ENCODE data around the gene ARHGAP18.

The ARHGAP18 gene

DNA sequence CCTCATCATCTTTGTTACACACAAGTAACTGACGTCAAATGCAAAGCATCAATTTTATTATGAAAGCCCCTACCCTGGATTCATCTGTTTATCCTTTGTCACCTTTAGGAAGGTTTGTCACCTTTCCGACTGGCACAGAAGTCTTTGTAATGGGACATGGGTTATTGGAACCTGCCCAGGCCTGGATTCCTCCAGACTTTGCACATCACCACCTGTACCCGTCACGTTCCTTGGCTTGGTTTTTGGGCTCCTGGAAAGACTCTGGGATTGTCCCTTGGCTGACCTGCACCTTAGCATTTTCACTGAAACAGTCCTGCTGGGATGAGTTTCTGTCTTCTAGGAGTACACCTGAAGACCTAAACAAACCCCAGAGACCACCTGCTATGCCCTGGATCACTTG, 15.4 kb upstream of the ARHGAP18 start:
- no peak for DNase-seq (ENCODE audit: low read depth)

DNA sequence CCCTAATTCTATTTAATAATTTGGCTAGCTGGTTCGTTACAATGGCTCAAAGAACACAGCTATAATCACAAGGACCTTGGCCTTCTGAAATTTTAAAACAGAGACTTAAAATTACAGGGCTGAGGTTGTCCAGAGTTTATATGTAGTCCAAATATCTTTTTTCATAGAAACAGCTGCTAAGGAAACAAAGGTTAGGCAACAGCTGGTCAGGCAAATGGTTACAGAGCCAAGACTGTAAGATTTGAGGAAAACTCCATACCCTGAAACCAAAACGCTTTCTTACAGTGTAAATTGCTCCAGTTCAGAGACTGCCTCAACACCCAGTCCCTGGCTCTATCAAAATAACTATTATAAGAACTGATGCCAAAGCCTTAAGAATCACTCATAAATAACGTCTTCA, 9.7 kb upstream of the ARHGAP18 start:
- no peak for DNase-seq (ENCODE audit: low read depth)

DNA sequence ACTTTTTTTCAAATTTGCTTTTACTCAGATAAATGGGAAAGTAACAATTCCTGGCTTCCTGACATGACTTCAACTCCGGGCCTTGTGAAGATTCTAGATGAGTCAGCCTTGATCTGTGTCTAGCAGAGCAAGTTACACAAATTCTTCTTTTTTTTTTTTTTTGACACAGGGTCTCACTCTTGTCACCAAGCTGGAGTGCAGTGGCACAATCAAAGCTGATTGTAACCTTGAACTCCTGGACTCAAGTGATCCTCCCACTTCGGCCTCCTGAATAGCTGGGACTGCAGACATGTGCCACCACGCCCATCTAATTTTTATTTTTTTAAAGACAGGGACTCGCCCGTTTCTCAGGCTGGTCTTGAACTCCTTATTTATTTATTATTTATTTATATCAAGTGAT, 7.3 kb upstream of the ARHGAP18 start:
- DNase-seq (ENCODE audit: low read depth): no peak

DNA sequence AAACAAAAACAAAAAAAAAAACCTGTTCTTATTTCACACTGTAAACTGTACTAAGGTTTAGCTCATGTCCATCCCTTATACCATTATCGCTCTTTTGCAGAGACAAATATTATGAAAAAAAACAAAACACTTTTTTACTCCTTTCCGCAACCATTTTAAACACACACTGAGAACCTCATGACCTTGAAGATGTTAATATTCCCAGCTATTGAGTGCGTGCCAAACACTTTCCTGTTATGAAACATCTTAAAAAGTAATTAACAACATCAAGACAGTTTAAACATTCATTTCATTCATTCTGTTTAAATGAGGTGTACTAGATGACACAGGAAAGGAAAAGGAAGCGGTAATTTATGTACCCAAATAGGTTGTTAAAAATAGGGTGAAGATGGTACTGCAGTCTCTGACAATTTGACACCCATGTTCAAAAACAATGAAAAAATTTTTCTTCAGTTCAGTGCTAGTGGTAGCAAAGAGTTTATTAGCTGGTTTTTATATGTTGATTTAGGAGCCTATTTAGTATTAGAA, 3.9 kb upstream of the ARHGAP18 start:
- no peak for DNase-seq (ENCODE audit: low read depth)

DNA sequence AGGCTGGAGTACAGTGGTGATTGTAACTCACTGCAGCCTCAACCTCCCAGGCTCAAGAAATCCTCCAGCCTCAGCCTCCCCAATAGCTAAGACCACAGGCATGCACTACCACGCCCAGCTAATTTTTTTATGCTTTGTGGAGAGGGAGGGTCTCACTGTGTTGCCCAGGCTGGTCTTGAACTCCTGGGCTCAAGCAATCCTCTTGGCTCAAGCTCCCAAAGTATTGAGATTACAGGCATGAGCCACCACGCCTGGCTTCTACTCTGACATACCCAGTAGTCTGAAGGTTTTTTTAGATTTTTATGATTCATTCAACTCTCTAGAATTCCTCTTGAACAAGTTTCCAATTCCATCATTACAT, 1.3 kb upstream of the ARHGAP18 start:
- DNase-seq (ENCODE audit: low read depth): no peak

DNA sequence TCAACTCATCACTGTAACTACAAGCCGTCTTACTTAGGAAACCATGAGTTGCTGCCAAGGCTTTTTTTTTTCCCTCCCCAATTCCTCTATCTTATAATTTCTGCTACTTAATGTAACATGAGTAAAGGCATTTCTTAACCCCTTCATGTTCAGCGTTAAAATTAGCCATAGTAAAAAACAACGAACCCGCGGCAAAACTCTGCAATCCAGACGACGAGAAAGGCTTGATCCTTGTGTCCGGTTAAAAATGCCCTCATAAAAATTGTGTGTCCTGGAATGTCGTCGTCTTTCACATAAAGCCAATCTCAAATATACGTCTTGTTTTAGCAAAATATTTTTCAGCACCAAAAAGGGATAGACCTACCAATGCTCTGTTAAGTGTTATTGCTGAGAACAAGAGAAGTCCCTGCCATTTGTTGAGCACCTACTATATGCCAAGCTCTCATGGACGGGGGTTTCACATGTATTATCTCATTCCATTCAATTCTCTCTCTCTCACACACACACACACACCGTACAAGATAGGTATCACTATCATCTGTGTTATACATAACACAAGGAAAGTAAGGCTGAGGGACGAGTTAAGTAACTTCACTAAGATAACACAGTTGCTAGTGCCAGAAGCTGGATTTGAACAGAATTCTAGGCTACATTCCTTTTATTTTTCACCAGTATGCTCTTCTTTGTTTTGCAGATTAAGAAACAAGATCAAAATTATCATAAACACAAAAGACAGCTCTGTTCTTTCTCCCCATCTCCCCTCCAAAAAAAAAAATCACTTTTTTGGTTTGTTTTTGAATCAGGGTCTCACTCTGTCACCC, 683 bp upstream of the ARHGAP18 start:
- no peak for DNase-seq (ENCODE audit: low read depth)

DNA sequence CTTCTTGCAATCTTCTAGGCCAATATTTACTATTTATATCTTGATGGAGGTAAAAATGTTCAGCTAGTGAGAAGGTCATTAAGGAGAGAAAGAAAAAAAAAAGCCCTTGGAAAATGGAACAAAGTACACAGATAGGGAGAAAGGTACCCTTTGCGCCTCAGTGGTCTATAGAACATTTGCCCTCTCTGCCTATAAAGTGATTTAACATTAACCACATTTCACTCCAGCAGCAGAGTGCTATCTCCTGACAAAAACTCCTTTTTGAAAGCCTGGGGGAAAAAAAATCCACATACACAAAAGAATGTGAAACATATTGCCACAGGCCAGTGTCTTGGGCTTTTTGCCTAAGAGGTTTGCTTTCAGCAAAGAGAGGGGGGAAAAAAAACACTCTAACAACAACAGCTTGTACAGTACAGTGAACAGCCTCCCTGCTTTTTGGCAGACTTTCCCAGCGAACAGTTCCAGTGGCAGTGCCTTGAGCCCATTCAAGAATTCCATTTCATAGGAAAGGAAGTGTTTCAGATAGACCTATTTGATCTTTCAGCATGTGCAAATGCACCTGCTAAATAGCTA, 695 bp downstream of the ARHGAP18 start:
- DNase-seq (ENCODE audit: low read depth): no peak

DNA sequence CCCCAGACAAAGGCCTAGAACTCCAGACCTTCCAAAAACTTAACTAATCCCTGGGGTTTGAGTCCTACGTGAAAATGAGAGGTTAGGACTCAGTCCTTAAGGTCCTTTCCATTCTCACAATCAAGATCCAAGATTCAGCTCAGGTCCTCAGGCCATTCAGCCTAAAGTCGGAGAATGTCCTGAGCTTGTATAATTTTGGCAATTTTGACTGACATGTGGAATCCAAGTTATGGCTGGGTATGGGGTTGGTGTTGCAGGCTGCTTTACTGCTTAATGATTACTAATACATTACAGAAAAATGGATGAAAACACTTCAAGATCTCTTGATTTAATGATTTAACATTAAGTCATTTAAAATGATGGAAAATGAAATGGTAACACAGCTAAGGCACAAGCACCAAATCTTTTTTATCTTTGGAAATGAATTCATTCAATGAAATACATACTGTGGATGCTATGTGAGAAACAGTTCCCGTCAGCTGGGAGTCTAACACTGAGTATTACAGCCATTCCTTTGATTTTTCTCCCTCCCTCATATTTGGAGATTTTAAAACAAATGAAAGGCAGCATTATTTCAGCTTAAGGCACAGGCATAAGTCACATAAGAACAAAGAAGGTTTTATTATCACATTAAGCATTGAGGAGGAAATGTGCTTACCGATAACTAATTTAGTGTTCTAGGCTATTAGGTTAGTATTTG, 1.3 kb downstream of the ARHGAP18 start:
- no peak for DNase-seq (ENCODE audit: low read depth)

DNA sequence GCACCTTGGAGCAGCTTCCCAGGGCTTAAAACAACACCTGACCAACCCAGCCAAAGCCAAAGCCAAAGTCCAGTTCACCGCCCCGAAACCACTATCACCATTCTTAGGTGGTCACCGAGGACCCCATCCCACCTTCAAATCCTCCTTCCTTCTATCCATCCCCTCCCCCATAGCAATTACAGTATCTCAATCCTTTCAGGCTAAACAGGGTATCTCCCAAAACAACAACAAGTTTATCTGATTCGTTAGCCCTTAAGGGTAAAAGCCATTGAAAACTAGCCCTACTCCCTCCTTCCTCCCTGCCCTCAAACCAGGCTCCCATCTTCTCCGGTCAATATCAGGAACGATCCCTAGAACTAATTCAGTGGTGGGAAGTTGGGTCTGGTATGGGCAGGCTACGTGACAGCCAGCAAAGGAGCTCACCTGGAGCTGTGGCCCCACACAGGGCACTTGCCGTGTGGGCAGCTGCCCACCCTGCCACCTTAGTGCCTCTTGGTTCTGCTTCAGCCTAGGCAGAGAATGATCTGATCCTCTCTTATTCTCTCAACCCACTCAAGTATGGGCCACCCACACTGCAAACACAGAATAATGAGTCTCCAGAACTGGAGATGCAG, 2.0 kb downstream of the ARHGAP18 start:
- DNase-seq (ENCODE audit: low read depth): no peak

DNA sequence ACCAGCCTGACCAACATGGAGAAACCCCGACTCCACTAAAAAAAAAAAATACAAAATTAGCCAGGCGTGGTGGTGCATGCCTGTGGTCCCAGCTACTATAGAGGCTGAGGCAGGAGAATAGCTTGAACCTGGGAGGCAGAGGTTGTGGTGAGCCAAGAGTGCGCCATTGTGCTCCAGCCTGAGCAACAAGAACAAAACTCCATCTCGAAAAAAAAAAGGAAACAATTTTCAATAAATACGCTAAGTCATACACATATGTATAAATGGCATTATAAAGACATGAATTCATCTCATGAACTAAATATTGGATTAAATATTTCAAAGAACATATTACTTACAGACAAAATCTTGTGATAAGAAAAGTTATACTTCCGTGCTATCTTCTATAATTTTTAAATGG, 2.9 kb downstream of the ARHGAP18 start:
- no peak for DNase-seq (ENCODE audit: low read depth)

DNA sequence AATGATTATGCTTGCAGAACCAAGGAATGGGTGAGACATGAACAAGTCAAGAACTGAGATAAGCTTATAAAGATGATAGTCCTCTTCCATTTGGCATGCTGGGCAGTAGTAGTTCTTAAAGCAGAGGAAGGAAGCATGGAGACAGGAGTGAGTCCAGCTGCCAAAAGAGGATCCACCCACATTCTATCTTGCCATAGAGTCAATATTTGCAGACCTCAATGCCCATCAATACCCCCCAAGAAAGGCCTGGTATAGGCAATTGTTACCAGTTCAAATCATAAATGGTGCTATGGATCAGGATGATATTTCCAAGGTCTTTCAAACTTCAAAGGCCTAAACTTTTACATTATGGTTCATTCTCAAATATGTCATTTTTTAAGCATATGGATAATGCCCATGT, 4.8 kb downstream of the ARHGAP18 start:
- DNase-seq (ENCODE audit: low read depth): no peak

DNA sequence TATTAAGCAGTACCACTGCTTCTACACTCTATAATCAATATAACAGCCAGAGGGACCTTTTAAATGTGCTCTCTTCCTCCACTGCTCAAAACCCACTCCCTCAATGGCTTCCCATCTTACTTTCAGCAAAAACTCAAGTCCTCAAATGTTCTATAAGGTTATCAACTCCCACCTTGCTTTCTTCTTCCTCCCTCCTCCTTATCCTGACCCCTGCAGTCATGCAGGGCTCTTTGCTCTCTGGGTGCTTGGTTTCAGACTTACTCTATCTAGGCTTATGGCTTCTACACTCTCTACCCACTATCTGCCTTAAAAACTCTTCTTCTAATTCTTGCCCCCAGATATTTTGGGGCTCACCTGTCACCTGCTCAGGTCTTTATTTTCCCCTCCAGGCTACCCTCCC, 5.3 kb downstream of the ARHGAP18 start:
- no peak for DNase-seq (ENCODE audit: low read depth)

DNA sequence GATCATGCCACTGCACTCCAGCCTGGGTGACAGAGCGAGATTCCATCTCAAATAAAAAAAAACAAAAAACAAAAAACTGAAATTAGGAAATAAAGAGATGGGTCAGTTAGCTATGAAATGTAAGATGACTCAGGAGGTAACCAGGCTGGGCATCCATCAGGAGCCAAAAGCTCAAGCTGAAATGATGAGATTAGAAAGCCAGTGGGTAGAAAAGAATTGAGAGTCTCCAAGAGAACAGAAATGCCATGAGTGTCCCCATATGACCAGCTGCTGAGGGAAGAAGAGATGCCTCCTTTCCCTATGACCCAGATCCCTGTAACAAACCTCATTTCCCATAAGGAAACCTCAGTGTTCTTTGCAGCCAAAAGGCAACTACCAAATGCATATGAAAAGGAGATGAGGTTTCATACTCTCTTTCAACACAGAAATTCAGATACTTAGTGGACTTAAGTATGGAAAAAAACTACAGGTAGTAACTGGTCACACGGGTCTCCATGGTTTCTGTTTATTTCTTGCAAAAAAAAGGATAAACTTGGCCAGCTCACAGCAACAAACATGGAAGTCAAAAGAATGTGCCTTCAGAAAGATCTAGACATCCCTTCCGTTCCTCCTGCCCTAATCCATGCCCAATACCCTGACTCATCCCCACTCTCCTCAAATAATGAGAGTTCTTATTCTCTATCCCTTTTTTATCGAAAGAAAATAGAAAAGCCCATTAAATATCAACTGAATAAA, 8.1 kb downstream of the ARHGAP18 start:
- no peak for DNase-seq (ENCODE audit: low read depth)

DNA sequence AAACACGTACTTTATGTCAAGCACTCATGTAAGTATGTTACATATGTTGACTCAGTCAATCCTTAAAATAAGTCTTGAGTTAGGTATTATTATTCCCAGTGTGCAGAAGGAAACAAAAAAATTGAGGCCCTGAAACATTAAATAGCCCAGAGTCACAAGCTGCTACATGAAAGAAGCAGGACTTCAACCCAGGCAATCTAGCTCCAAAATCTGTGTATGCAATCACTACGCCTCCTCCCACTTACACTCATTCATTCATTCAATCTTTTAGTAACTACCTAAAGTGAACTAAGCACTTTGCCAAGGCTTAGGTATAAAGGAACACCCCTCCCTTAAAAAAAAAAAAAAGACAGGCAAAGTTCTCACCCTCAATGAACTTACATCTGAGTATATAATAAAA, 9.3 kb downstream of the ARHGAP18 start:
- no peak for DNase-seq (ENCODE audit: low read depth)

DNA sequence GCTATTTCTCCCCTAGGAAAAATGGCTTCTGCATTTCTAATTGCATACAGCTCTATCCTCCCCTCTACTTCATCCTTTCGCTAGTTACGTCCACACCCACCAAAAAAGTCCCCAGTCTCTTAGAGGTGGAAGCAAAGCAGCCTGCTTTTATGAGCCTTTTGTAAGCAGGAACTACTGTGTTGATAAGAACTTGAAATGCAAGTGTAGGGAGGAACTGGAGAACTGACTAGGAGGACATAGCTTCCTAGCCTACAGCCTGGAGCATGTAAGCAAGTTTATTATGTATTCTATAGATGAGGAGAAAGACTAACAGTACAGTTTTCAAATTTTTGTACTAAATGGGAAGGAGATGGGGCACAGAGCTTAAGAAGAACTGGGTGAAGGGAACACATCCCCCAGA, 10.3 kb downstream of the ARHGAP18 start:
- no peak for DNase-seq (ENCODE audit: low read depth)

DNA sequence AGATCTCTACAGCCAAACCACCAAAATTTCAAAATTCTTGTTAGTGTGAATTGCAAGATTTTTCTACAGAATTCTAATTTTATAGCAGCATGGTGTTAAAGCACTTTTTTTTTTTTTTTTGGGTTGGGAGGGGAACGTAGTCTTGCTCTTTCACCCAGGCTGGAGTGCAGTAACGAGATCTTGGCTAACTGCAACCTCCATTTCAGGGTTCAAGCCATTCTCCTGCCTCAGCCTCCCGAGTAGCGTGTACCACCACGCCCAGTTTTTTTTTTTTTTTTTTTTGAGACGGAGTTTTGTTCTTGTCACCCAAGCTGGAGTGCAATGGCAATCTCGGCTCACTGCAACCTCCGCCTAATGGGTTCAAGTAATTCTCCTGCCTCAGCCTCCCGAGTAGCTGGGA, 11.5 kb downstream of the ARHGAP18 start:
- DNase-seq (ENCODE audit: low read depth): no peak

DNA sequence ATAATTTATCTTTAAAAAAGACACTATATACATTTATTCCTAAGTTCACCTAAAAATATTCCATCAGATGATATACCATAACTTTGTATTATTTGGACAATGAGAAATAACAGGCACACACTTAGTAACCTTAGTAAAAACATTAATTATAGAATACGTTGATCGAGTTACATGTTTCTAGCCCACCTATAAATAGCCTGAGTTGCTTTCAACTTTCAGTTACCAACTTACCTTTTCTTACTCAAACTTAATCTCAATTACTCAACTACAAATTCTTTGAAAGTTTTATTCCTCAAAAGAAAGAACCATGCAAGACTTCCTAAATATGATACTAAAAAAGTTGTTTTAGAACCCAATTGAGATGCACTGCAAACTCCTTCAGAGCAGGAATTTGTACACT, 12.2 kb downstream of the ARHGAP18 start:
- no peak for DNase-seq (ENCODE audit: low read depth)

DNA sequence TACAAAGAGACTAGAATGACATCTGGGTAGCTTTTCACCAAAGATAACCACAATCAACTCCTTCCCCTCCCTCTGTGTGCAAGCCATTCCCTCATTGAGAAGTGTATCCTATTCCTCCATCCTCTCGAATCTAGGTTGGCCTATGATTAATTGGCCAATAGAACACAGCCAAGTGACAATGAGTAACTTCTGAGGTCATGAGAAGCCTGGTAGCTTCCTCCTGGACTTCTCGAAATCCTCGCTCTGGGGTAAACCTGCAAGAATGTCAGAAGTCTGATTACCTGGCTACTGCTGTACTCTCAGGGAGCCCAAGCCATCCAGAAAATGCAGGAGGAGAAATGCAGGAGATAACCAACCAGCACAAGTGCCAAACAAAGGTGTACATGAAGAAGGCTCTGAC, 13.1 kb downstream of the ARHGAP18 start:
- DNase-seq (ENCODE audit: low read depth): no peak

DNA sequence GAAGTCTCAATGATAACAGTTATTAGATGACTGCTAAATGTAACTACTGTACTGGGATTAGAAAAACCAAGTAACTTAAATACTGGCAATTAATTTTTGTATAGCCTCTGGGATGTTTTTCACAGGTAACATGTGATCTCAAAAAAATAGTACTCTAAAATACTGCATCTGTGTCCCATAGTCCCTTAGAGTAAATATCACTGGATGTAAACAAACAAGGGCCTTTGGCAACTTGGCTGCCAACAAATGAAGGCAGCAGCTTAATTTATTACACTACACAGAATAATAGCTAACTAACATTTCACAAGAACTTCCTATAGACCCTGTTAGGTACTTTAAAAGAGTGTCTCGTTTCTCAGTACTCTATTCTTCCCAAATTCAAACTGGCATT, 14.0 kb downstream of the ARHGAP18 start:
- no peak for DNase-seq (ENCODE audit: low read depth)

DNA sequence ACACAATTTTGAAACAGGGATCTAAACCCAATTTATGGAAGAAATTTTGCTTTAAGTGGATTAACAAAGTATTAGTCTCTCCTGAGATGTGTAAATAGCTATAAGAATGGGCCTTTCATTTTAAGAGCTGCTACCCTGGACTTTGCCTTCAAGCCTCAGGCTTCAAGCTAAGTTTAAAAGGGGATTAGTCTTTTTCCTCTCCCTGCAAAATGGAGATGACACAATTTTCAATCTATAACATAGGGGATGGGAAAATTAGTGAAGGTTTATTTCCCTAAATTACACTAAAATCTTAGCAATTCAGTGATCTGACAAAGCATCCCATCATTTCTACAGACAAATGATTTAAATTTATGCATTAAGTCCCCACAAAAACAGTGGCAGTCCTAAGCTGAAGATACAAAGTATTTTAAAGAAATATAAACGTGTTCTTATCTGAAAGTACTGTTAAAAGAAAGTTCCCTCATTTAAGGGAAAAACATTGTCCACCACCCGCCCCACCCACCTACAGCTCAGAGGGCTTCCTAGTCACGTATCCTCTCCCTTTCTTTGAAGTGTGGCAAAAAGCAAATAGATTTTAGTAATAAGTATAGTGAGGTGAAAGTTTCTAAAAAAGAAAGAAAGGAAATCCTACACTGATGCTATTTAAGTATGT, 14.5 kb downstream of the ARHGAP18 start:
- DNase-seq (ENCODE audit: low read depth): no peak

DNA sequence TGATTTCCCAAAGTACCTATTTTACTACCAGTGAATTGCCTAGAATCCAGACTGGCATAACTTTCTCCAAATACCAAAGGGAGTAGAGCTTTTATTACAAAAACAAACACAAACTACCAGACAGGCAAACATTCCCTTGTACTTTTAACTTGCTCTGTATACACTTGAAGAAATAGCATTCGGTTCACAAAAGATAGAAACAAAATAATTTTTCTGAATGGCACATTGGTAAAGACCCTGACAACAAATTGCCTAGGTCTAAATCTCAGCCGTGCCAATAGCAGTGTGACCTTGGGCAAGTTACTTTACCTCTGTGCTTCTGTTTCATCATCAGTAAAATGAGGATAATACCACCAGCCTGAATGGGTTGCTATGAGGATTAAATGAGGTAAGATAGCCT, 15.9 kb downstream of the ARHGAP18 start:
- no peak for DNase-seq (ENCODE audit: low read depth)

DNA sequence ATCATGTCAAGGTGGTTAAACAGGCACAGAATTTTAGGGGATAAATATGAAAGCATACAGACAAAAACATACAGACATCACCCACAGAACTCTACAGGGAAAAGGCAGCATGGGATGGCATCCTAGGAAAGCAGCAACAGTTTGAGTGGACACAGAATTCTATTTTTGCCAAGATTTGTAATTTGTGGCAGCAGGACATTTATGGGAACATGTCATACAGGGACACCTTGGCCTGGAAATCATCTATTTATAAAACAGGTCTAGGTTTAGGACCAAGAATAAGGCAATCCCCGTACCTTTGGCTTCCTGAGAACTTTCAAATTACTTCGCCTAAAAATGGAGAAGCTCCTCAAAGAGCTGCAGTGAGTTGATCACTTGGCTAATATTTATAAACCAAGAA, 17.5 kb downstream of the ARHGAP18 start:
- DNase-seq (ENCODE audit: low read depth): no peak

Data from activated T-cell treated with anti-CD3 and anti-CD28 coated beads for 24 hours (primary cell).